Endothelial cell (in vitro differentiated cells): ENCODE measurements around the gene FBXO21. TPM values are rescaled to one million over a fixed set of nuclear protein-coding genes. Genes with fewer than 3 reads are reported as not detected.

Experiments used
- DNase-seq: peaks from one replicate; pipeline ENCODE4 v3.0.0; 2021; ENCODE audit warnings: low spot score
- H3K27ac Mint-ChIP-seq: one replicate; pipeline ENCODE4 v1.8.0; 2021; ENCODE audit warnings: mixed read lengths, inconsistent platforms; ENCODE audit not compliant: unreplicated experiment
- H3K27me3 Mint-ChIP-seq: one replicate; pipeline ENCODE4 v1.8.0; 2021; ENCODE audit warnings: mild to moderate bottlenecking, moderate library complexity, mixed read lengths, inconsistent platforms; ENCODE audit not compliant: unreplicated experiment
- H3K36me3 Mint-ChIP-seq: one replicate; pipeline ENCODE4 v1.8.0; 2021; ENCODE audit warnings: mild to moderate bottlenecking, low read depth, mixed read lengths, inconsistent platforms; ENCODE audit not compliant: unreplicated experiment
- H3K4me1 Mint-ChIP-seq: one replicate; pipeline ENCODE4 v1.8.0; 2021; ENCODE audit warnings: mild to moderate bottlenecking, mixed read lengths, inconsistent platforms; ENCODE audit not compliant: unreplicated experiment
- H3K4me3 Mint-ChIP-seq: one replicate; pipeline ENCODE4 v1.8.0; 2021; ENCODE audit warnings: mild to moderate bottlenecking, mixed read lengths, inconsistent platforms; ENCODE audit not compliant: unreplicated experiment
- H3K9me3 Mint-ChIP-seq: one replicate; pipeline ENCODE4 v1.8.0; 2021; ENCODE audit warnings: mixed read lengths, inconsistent platforms; ENCODE audit not compliant: unreplicated experiment
- CTCF ChIP-seq: fragments of 200-600 bp; sonication (generic); IDR thresholded peaks from one replicate; pipeline ENCODE4 v1.5.0; 2021; ENCODE audit warnings: antibody characterized with exemption; ENCODE audit not compliant: unreplicated experiment
- total RNA-seq: library from RNA; stranded (reverse); fragmentation: NEBNext Ultra II Directional; extraction: Animal tissue kit (Norgen Biotek cat#: 25700); gene quantifications from one replicate; pipeline ENCODE4 v1.2.1, GENCODE V29; 2021; ENCODE audit not compliant: unreplicated experiment

The FBXO21 gene
- total RNA-seq, 1 donor from 2014 or later: 44.7 TPM

DNA sequence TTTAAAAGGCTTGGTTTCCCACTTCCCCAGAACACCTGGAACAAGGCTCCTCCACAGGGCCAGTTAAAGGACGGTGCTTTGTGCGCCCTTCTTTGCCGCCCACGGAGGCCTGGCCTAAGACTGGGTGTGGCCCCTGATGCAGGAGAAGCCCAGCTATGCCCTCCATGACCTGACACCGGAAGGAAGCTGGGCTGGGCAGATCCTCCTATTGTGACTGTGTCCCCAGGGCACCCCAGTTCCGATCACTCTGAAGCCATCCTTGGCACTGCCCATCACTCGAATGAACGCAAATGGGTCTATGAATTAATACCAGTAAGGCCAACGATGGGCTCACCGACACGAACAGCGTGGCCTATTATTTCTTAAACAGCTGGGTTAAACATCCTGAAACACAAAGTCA lies 42.6 kb downstream of the FBXO21 start:
- Mint-ChIP-seq H3K36me3 (peaks cover 26% of the 10 kb centered on the region), H3K27me3 (peaks cover 2% of the 10 kb centered on the region), H3K9me3 (no peaks in the 10 kb centered on the region), H3K27ac (no peak overlapping the region), H3K4me1 (peaks cover 10% of the 10 kb centered on the region), H3K4me3 (no peak overlapping the region)
- no peak for TF ChIP-seq CTCF
- DNase-seq: no peak

DNA sequence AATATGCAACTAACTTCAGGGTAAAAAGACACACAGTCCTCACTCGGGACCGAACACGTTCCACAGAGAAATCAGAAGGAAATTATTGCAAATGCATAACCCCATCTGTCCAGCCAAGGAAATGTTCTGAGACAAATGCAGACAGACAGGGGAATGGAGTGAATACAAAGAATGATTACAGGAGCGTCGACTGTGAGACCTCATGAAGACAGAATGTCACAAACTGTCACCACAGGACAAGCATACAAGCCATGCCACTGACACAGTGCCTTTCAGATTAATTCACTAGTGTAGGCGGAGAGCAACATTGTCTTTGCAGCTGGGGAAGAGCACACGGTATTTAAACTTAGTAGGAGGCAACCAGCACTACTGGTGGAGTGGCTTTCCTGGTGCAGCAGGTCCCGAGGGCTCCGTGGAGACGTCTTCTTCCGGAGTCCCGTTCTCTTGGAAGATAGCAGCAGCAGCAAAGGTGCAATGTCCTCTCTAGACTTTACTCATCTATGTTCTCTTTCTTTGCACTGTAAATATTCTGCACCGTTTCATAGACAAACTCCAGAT lies 44.6 kb downstream of the FBXO21 start:
- H3K4me3 Mint-ChIP-seq: no peak overlapping the region
- H3K27ac Mint-ChIP-seq: no peak overlapping the region
- no peaks in the 10 kb centered on the region for H3K9me3 Mint-ChIP-seq
- H3K4me1 Mint-ChIP-seq: peaks cover 4% of the 10 kb centered on the region
- H3K36me3 Mint-ChIP-seq: peaks cover 20% of the 10 kb centered on the region
- DNase-seq: no peak
- H3K27me3 Mint-ChIP-seq: peaks cover 2% of the 10 kb centered on the region
- TF ChIP-seq CTCF: no peak

DNA sequence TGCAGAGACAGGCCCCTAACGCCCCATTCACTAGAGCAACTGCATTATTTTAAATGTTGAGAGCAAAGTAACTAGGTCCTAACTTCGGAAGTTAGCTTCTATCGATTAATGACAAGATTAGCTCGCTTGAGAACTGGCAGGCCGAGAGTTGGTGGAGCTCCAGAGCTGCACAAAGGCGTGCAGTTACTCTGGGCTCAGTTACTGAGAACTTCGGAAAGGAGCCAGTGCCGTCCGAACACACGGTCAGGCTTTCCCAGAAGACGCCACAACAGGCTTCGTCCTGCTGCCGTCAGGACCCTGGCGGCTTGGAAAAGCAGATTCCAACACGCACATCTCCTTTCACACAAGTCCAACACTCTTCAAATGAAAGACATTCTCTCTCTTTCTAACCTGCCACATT lies 45.7 kb downstream of the FBXO21 start:
- Mint-ChIP-seq H3K4me3 (no peak overlapping the region), H3K4me1 (peaks cover 4% of the 10 kb centered on the region), H3K36me3 (peaks cover 13% of the 10 kb centered on the region), H3K9me3 (no peaks in the 10 kb centered on the region), H3K27ac (no peak overlapping the region), H3K27me3 (peaks cover 2% of the 10 kb centered on the region)
- TF ChIP-seq CTCF: no peak
- no peak for DNase-seq

- peaks cover 14% of the 10 kb centered on the region for H3K36me3 Mint-ChIP-seq
- no peak for DNase-seq
- no peak for TF ChIP-seq CTCF
- H3K27me3 Mint-ChIP-seq: peaks cover 2% of the 10 kb centered on the region
- no peak overlapping the region for H3K4me3 Mint-ChIP-seq
- no peaks in the 10 kb centered on the region for H3K9me3 Mint-ChIP-seq
- H3K27ac Mint-ChIP-seq: no peak overlapping the region
- peaks cover 10% of the 10 kb centered on the region for H3K4me1 Mint-ChIP-seq
Measured at GRCh38 chr12:117143008-117143532, 47.2 kb downstream of the FBXO21 start.

- Mint-ChIP-seq H3K36me3 (peaks cover 11% of the 10 kb centered on the region), H3K4me1 (peaks cover 9% of the 10 kb centered on the region), H3K27ac (no peak overlapping the region), H3K9me3 (no peaks in the 10 kb centered on the region), H3K4me3 (no peak overlapping the region), H3K27me3 (no peaks in the 10 kb centered on the region)
- DNase-seq: no peak
- no peak for TF ChIP-seq CTCF
Measured at GRCh38 chr12:117142094-117142493, 48.2 kb downstream of the FBXO21 start.
